Ascending aorta (tissue), 2 donors: ENCODE results near the gene MYO1G. TPM values are rescaled to one million over a fixed set of nuclear protein-coding genes. Genes with fewer than 3 reads are reported as not detected.
"Not testable (repeated sequence)": the region's sequence is repeated elsewhere in the genome, so short reads cannot be mapped to it uniquely, and the experiment has no call there.

Experiments
- DNase-seq, 2 donors: peaks; one replicate each; pipeline ENCODE4 v3.0.0-alpha.2; 2019; ENCODE audit warnings: low spot score in 2 of 2
- H3K27ac ChIP-seq, 2 donors: fragments of 200-600 bp; sonication (generic); one replicate each; pipeline ENCODE4 v1.5.1; 2016 to 2017; ENCODE audit warnings: mild to moderate bottlenecking in 1 of 2
- H3K27me3 ChIP-seq: fragments of 200-600 bp; sonication (generic); one replicate; pipeline ENCODE4 v1.5.1; 2017
- H3K36me3 ChIP-seq, 2 donors: fragments of 200-600 bp; sonication (generic); one replicate each; pipeline ENCODE4 v1.5.1; 2016
- H3K4me1 ChIP-seq, 2 donors: fragments of 200-600 bp; sonication (generic); one replicate each; pipeline ENCODE4 v1.5.1; 2016 to 2017; ENCODE audit warnings: mild to moderate bottlenecking in 1 of 2
- H3K4me3 ChIP-seq, 2 donors: fragments of 200-600 bp; sonication (generic); one replicate each; pipeline ENCODE4 v1.5.1; 2016 to 2017; ENCODE audit warnings: mild to moderate bottlenecking in 1 of 2
- H3K9me3 ChIP-seq, 2 donors: fragments of 200-600 bp; sonication (generic); one replicate each; pipeline ENCODE4 v1.5.1; 2016
- intact Hi-C: fragments of 100-400 bp; cut with DNase I; formaldehyde crosslinking; loops from one replicate; pipeline ENCODE4 v1.15.1; 2023
- total RNA-seq: library from RNA; depleted of rRNA; stranded (reverse); fragments of >200 nt; gene quantifications from one replicate; pipeline ENCODE4 v1.1.0, GENCODE V29; 2016
- TF ChIP-seq, protein P1 (sequence below), 3 experiments: fragments of 200-600 bp in 2 of 3; fragments of 450-650 bp in 1 of 3; sonication (generic) in 2 of 3; IDR thresholded peaks; one replicate each; pipeline ENCODE4 v1.5.1; 2016 to 2019; ENCODE audit warnings: antibody characterized with exemption in 3 of 3, mild to moderate bottlenecking in 1 of 3, moderate library complexity in 1 of 3

MYO1G gene
- total RNA-seq, 1 donor from 2014 or later = 5.9 TPM

DNA sequence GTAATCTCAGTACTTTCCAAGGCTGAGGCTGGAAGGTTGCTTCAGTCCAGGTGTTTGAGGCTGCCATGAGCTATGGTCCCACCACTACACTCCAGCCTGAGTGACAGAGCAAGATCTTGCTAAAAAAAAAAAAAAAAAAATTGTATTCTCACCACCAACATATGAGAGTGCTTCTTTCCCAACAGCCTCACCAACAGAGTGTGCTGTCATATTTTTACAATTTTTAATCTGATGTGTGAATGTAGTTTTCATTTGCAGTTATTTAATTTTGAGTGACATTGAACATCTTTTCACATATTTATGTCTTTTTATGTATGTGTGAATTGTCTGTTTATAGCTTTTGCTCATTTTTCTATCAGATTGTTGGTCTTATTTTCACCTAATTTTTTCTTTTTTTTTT is 35.2 kb downstream of the MYO1G start:
- Histone ChIP-seq H3K4me3 (no peak overlapping the region), H3K9me3 (no peaks in the 10 kb centered on the region), H3K36me3 (no peaks in the 10 kb centered on the region), H3K27me3 (no peaks in the 10 kb centered on the region), H3K4me1 (no peaks in the 10 kb centered on the region), H3K27ac (no peak overlapping the region)
- TF ChIP-seq, protein P1, sequence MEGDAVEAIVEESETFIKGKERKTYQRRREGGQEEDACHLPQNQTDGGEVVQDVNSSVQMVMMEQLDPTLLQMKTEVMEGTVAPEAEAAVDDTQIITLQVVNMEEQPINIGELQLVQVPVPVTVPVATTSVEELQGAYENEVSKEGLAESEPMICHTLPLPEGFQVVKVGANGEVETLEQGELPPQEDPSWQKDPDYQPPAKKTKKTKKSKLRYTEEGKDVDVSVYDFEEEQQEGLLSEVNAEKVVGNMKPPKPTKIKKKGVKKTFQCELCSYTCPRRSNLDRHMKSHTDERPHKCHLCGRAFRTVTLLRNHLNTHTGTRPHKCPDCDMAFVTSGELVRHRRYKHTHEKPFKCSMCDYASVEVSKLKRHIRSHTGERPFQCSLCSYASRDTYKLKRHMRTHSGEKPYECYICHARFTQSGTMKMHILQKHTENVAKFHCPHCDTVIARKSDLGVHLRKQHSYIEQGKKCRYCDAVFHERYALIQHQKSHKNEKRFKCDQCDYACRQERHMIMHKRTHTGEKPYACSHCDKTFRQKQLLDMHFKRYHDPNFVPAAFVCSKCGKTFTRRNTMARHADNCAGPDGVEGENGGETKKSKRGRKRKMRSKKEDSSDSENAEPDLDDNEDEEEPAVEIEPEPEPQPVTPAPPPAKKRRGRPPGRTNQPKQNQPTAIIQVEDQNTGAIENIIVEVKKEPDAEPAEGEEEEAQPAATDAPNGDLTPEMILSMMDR (IDR thresholded peaks at IDR 0.05) = no peak
- no peak for DNase-seq
- intact Hi-C loops = no loop called here

DNA sequence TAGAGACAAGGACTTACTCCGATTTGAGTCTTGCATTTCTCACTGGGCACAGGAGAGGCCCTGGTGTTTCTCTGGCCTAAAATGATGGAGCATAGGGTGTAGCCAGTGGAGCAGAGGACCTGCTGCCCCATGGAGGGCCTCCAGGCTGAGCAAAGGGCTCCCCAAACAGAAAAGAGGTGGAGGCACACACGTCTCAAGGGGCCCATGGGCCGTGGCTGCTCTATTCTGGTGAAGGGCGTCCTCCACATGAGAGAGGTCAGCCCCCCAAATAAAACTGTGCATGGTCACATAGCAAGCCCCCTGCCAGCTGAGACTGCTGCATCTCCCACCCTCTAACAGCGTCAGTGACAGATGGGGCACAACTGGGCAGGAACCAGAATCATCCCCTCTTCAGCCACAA is 41.4 kb downstream of the MYO1G start:
- Histone ChIP-seq H3K9me3 (no peaks in the 10 kb centered on the region), H3K27ac (no peak overlapping the region), H3K36me3 (no peaks in the 10 kb centered on the region), H3K4me3 (no peak overlapping the region), H3K27me3 (no peaks in the 10 kb centered on the region), H3K4me1 (no peaks in the 10 kb centered on the region)
- intact Hi-C loops = no loop called here
- DNase-seq = no peak
- TF ChIP-seq, protein P1 (IDR thresholded peaks at IDR 0.05) = no peak

DNA sequence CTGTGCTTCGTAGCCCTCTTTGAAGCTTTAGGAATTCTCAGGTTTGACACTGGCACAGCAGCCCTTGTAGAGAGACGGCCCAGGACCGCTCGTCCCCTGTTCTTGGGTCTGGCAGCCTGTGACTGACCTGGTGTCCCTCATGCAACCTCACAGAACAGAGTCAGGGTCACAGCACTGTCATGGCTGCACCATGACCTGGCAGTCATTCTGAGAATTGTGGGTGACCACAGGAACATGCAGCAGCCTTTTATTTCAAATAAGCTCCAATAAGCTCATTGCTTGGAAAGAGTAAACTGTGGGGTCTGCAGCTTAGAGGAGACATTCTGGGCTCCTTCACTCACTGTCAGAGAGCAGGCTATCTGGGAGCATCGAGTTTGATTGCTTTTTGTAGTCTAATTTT is 42.5 kb downstream of the MYO1G start:
- TF ChIP-seq, protein P1 (IDR thresholded peaks at IDR 0.05) = no peak
- intact Hi-C loops = no loop called here
- no peaks in the 10 kb centered on the region for H3K4me1 ChIP-seq
- no peak for DNase-seq
- no peaks in the 10 kb centered on the region for H3K27me3 ChIP-seq
- H3K27ac ChIP-seq = no peak overlapping the region
- H3K4me3 ChIP-seq = no peak overlapping the region
- H3K36me3 ChIP-seq = no peaks in the 10 kb centered on the region
- no peaks in the 10 kb centered on the region for H3K9me3 ChIP-seq

DNA sequence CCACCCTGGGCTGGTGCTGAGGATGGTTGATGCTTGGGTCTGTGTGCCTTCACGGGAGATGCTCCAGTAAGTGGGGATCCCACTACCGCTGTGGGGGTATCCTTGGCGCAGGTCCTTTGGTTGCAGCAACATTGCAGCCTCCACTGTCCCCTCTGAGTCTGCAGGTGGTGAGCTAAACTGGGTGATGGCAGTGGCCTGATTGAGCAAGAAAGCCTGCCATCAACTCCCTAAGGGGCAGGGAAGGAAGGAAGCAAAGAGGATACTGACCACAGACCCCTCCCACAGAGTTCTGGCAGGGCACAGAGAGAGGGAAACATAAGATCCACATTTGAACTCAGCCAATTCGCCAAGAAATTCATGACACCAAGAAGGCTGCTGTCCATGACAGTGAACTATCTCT is 43.2 kb downstream of the MYO1G start:
- Histone ChIP-seq H3K27ac (no peak overlapping the region), H3K36me3 (no peaks in the 10 kb centered on the region), H3K4me1 (no peaks in the 10 kb centered on the region), H3K27me3 (no peaks in the 10 kb centered on the region), H3K4me3 (no peak overlapping the region), H3K9me3 (no peaks in the 10 kb centered on the region)
- no peak for DNase-seq
- TF ChIP-seq, protein P1 (IDR thresholded peaks at IDR 0.05) = no peak
- intact Hi-C loops = no loop called here

DNA sequence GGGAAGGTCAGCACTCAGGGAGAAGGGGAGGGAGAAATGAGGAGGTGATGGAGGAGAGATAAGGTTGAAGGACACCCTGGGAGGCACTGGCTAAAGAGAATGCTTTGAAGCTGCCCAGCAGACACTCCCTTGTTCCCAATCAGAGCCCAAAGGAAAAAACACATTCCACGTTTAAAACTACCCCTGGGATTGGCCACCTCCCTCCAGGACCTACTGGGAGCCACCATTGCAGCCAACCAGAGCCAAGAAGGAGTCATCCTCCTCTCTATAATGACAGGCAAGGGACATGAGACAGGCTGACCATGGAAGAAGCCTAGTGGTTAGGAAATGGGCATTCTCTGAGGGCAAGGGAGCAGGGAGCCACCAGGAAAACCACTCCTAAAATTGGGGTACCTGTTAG is 43.8 kb downstream of the MYO1G start:
- intact Hi-C loops = no loop called here
- no peak overlapping the region for H3K27ac ChIP-seq
- no peaks in the 10 kb centered on the region for H3K36me3 ChIP-seq
- H3K4me1 ChIP-seq = no peaks in the 10 kb centered on the region
- no peak overlapping the region for H3K4me3 ChIP-seq
- TF ChIP-seq, protein P1 (IDR thresholded peaks at IDR 0.05) = no peak
- no peak for DNase-seq
- H3K27me3 ChIP-seq = no peaks in the 10 kb centered on the region
- H3K9me3 ChIP-seq = no peaks in the 10 kb centered on the region

DNA sequence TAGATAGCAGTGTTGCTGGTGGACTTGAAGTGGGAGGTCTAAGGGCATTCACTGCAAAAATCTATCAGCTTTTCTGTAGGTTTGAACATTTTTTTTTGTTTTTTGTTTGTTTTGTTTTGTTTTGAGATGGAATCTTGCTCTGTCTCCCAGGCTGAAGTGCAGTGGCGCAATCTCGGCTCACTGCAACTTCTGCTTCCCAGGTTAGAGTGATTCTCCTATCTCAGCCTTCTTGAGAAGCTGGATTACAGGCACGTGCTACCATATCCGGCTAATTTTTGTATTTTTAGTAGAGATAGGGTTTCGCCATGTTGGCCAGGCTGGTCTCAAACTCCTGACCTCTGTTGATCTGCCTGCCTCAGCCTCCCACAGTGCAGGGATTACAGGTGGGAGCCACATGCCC is 44.3 kb downstream of the MYO1G start:
- H3K9me3 ChIP-seq, intact Hi-C loops, H3K4me3 ChIP-seq, H3K27ac ChIP-seq, DNase-seq, H3K27me3 ChIP-seq, H3K36me3 ChIP-seq, H3K4me1 ChIP-seq: not testable (repeated sequence)
